NCI-H524 (cell line): ENCODE data around the gene ENDOU.
A peak's percentile ranks its signal among the peaks of the same experiment; 100 is the strongest.

Experiments used
- DNase-seq, 2 experiments: peaks; one replicate each; lab custom pipeline; 2025; lab: John Stamatoyannopoulos, UW

Gene ENDOU

GRCh38 chr12:47744005-47744651 is 18.8 kb upstream of the ENDOU start:
- DNase-seq = peak in 1 of 2 experiments; percentile 29

- DNase-seq = no peak
These were observed 18.1 kb upstream of the ENDOU start for GRCh38 chr12:47743311-47743860.

GRCh38 chr12:47742253-47742825 is 17.0 kb upstream of the ENDOU start:
- DNase-seq = peak in 1 of 2 experiments; percentile 36

- DNase-seq = peak; percentile 27 to 59
These were observed 16.0 kb upstream of the ENDOU start for GRCh38 chr12:47741340-47741703.

- DNase-seq = no peak
These were observed 15.5 kb upstream of the ENDOU start for GRCh38 chr12:47740606-47741339.

GRCh38 chr12:47739979-47740378 is 14.7 kb upstream of the ENDOU start:
- no peak for DNase-seq

GRCh38 chr12:47739297-47739696 is 14.0 kb upstream of the ENDOU start:
- DNase-seq = no peak

- no peak for DNase-seq
These were observed 12.8 kb upstream of the ENDOU start for GRCh38 chr12:47737936-47738594.

GRCh38 chr12:47736877-47737676 is 11.8 kb upstream of the ENDOU start:
- DNase-seq = no peak

GRCh38 chr12:47736216-47736615 is 10.9 kb upstream of the ENDOU start:
- DNase-seq = no peak

- DNase-seq = no peak
These were observed 10.4 kb upstream of the ENDOU start for GRCh38 chr12:47735649-47736048.

GRCh38 chr12:47734725-47735480 is 9.6 kb upstream of the ENDOU start:
- DNase-seq = peak in 1 of 2 experiments; percentile 77

- no peak for DNase-seq
These were observed 7.9 kb upstream of the ENDOU start for GRCh38 chr12:47733142-47733541.

GRCh38 chr12:47732504-47732903 is 7.2 kb upstream of the ENDOU start:
- DNase-seq = no peak

- no peak for DNase-seq
These were observed 6.4 kb upstream of the ENDOU start for GRCh38 chr12:47731723-47732122.

GRCh38 chr12:47730341-47730744 is 5.1 kb upstream of the ENDOU start:
- no peak for DNase-seq

- no peak for DNase-seq
These were observed 3.9 kb upstream of the ENDOU start for GRCh38 chr12:47729233-47729632.

- no peak for DNase-seq
These were observed 603 bp upstream of the ENDOU start for GRCh38 chr12:47725893-47726292.

- DNase-seq = no peak
These were observed 2.2 kb downstream of the ENDOU start for GRCh38 chr12:47722941-47723631.

- DNase-seq = no peak
These were observed 3.0 kb downstream of the ENDOU start for GRCh38 chr12:47722136-47722834.
